GM12878 (cell line): ENCODE results near the gene ANKRD33B. TPM values are rescaled to one million over a fixed set of nuclear protein-coding genes. Genes with fewer than 3 reads are reported as not detected.

ENCODE experiments used
- ATAC-seq: fragments of 200-7000 bp; cut with Tn5 transposase; 3 replicates; pipeline ENCODE4 v1.9.1; 2020; ENCODE audit warnings: mild to moderate bottlenecking, moderate library complexity
- BruUV-seq: library from RNA; stranded (reverse); fragments of 400-500 nt; replicated peaks from 2 replicates; lab custom pipeline; 2021; lab: Mats Ljungman, UMichigan
- CTCF ChIA-PET: fragments of 300-600 bp; sonication (Branson Sonifier 250); formaldehyde crosslinking; extraction: SDS; loops from one replicate; lab custom pipeline; 2021; ENCODE audit warnings: inconsistent platforms; lab: Yijun Ruan, JAX
- POLR2A ChIA-PET: fragments of 350-600 bp; formaldehyde crosslinking; extraction: SDS; loops from one replicate; lab custom pipeline; 2021; ENCODE audit warnings: inconsistent platforms; lab: Charles Lee
- RAD21 ChIA-PET: fragments of 300-600 bp; sonication (Branson Sonifier 250); formaldehyde crosslinking; loops from one replicate; lab custom pipeline; 2023; ENCODE audit warnings: antibody characterized with exemption; ENCODE audit not compliant: unreplicated experiment; lab: Charles Lee
- SMC1A ChIA-PET: fragments of 300-600 bp; sonication (Branson Sonifier 250); formaldehyde crosslinking; loops from one replicate; lab custom pipeline; 2023; ENCODE audit not compliant: unreplicated experiment, uncharacterized antibody; lab: Charles Lee
- DNase-seq: peaks from one replicate; pipeline ENCODE4 v3.0.0-alpha.2; 2011; ENCODE audit warnings: low read depth, low spot score
- FAIRE-seq: peaks from 3 replicates; lab custom pipeline; 2011; peaks lifted over from hg19 to GRCh38; lab: Jason Lieb, UNC
- H2AFZ ChIP-seq: 2 replicates; pipeline ENCODE4 v1.6.0; 2011; ENCODE audit warnings: low read depth, low read length, control low read depth; ENCODE audit not compliant: control insufficient read depth
- H3K27ac ChIP-seq: 2 replicates; pipeline ENCODE4 v1.5.1; 2011; ENCODE audit warnings: control low read depth; ENCODE audit not compliant: control insufficient read depth, insufficient read depth
- H3K27me3 ChIP-seq, 2 experiments: replicated peaks in 1 of 2; 2 replicates each; pipeline versions ENCODE4 v1.6.0 to v1.6.1; 2011; ENCODE audit warnings: low read length in 1 of 2; ENCODE audit not compliant: control insufficient read depth in 2 of 2, insufficient read depth in 2 of 2
- H3K36me3 ChIP-seq, 2 experiments: 2 replicates each; pipeline ENCODE4 v1.5.1; 2011; ENCODE audit warnings: low read length in 1 of 2; ENCODE audit not compliant: control insufficient read depth in 2 of 2, insufficient read depth in 2 of 2
- H3K4me1 ChIP-seq: 2 replicates; pipeline ENCODE4 v1.6.1; 2011; ENCODE audit warnings: mild to moderate bottlenecking, low read length, moderate library complexity, mixed read lengths; ENCODE audit not compliant: control insufficient read depth, insufficient read depth
- H3K4me2 ChIP-seq: 2 replicates; pipeline ENCODE4 v1.6.0; 2011; ENCODE audit warnings: control low read depth; ENCODE audit not compliant: control insufficient read depth, insufficient read depth
- H3K4me3 ChIP-seq: fragments of 200-600 bp; sonication (generic); 2 replicates; pipeline ENCODE4 v1.5.1; 2016
- H3K79me2 ChIP-seq: 2 replicates; pipeline ENCODE4 v1.6.0; 2011; ENCODE audit warnings: low read length; ENCODE audit not compliant: control insufficient read depth, insufficient read depth
- H3K9ac ChIP-seq: 2 replicates; pipeline ENCODE4 v1.8.0; 2011; ENCODE audit warnings: low read length, control low read depth, mixed read lengths; ENCODE audit not compliant: control insufficient read depth, insufficient read depth
- H3K9me3 ChIP-seq: replicated peaks from 3 replicates; pipeline ENCODE4 v1.5.1; 2011; ENCODE audit warnings: mild to moderate bottlenecking, low read length; ENCODE audit not compliant: control insufficient read depth, insufficient read depth
- H4K20me1 ChIP-seq: 2 replicates; pipeline ENCODE4 v1.6.0; 2011; ENCODE audit not compliant: control insufficient read depth, insufficient read depth
- CBFB ChIP-seq: IDR thresholded peaks from 2 replicates; pipeline ENCODE4 v1.6.1; 2016; ENCODE audit warnings: antibody characterized with exemption, low read depth
- CBX3 ChIP-seq: fragments of 200-600 bp; sonication (generic); IDR thresholded peaks from 2 replicates; pipeline ENCODE4 v1.6.1; 2016; ENCODE audit warnings: low read depth, borderline replicate concordance
- CBX5 ChIP-seq: sonication (generic); IDR thresholded peaks from 2 replicates; pipeline ENCODE4 v1.6.1; 2016; ENCODE audit warnings: low read depth, moderate library complexity, mild to moderate bottlenecking, inconsistent platforms
- CHD2 ChIP-seq: IDR thresholded peaks from 2 replicates; pipeline ENCODE4 v1.6.1; 2011; ENCODE audit warnings: low read depth, low read length, improper control_type of control experiment, borderline replicate concordance
- CREM ChIP-seq: IDR thresholded peaks from 2 replicates; pipeline ENCODE4 v1.6.1; 2014; ENCODE audit warnings: antibody characterized with exemption, low read depth
- E2F8 ChIP-seq: fragments of 450-650 bp; IDR thresholded peaks from 2 replicates; pipeline ENCODE4 v1.6.1; 2018; ENCODE audit warnings: mild to moderate bottlenecking, low read depth, moderate library complexity; ENCODE audit not compliant: partially characterized antibody
- FOXK2 ChIP-seq: fragments of 450-650 bp; IDR thresholded peaks from 2 replicates; pipeline ENCODE4 v1.6.1; 2017; ENCODE audit warnings: mild to moderate bottlenecking, moderate library complexity
- HDAC2 ChIP-seq: fragments of 200-600 bp; sonication (generic); IDR thresholded peaks from 2 replicates; pipeline ENCODE4 v1.6.1; 2017
- MYC ChIP-seq: IDR thresholded peaks from 2 replicates; pipeline ENCODE4 v1.6.1; 2011; ENCODE audit warnings: mild to moderate bottlenecking, low read length, moderate library complexity, inconsistent platforms; ENCODE audit not compliant: insufficient read depth, insufficient replicate concordance, insufficient read length, severe bottlenecking
- PAX5 ChIP-seq: IDR thresholded peaks from 2 replicates; pipeline ENCODE4 v1.6.1; 2011; ENCODE audit warnings: low read depth, low read length, borderline replicate concordance
- RAD51 ChIP-seq: fragments of 450-650 bp; IDR thresholded peaks from 2 replicates; pipeline ENCODE4 v1.6.1; 2016; ENCODE audit warnings: moderate library complexity, mild to moderate bottlenecking, inconsistent platforms
- RELB ChIP-seq: fragments of 450-650 bp; IDR thresholded peaks from 2 replicates; pipeline ENCODE4 v1.6.1; 2017; ENCODE audit warnings: low read depth, mild to moderate bottlenecking, moderate library complexity
- SIN3A ChIP-seq: IDR thresholded peaks from 2 replicates; pipeline ENCODE4 v1.6.1; 2012; ENCODE audit warnings: low read depth, low read length, improper control_type of control experiment
- SMC3 ChIP-seq: IDR thresholded peaks from 2 replicates; pipeline ENCODE4 v1.6.1; 2011; ENCODE audit warnings: low read length, improper control_type of control experiment, borderline replicate concordance
- YY1 ChIP-seq: IDR thresholded peaks from 2 replicates; pipeline ENCODE4 v1.6.1; 2011; ENCODE audit warnings: low read depth, mild to moderate bottlenecking, low read length
- WGBS: methylation state at CpG from one replicate; pipeline ENCODE4 v1.1.6; 2016; ENCODE audit warnings: low lambda C conversion rate; ENCODE audit not compliant: insufficient replicate concordance, insufficient coverage; ENCODE audit errors: missing lambda C conversion rate; 5-methylcytosine and 5-hydroxymethylcytosine counted together
- in situ Hi-C: fragments of 300-500 bp; cut with MboI; formaldehyde crosslinking; loops from 9 replicates; pipeline ENCODE4 v1.14.3; 2018; ENCODE audit warnings: mixed read lengths
- intact Hi-C: fragments of 100-400 bp; cut with micrococcal nuclease; formaldehyde crosslinking; loops from one replicate; pipeline ENCODE4 v1.14.2; 2022; ENCODE audit not compliant: unreplicated experiment
- polyA plus RNA-seq, 11 experiments: library from polyadenylated mRNA; depleted of rRNA in 4 of 11; unstranded in 6 of 11; stranded (reverse) in 5 of 11; fragments of >200 nt; fragmentation: Nextera tagmentation in 4 of 11; fragmentation: Illumina TruSeq in 1 of 11; extraction: Ambion mirVana in 4 of 11; extraction: Trizol in 1 of 11; gene quantifications; 1 replicate in 1 of 11; 2 replicates in 10 of 11; pipeline versions ENCODE4 v1.2.1 to v1.2.3, GENCODE V29; 2011 to 2016; ENCODE audit warnings: inconsistent platforms in 2 of 11, missing spikeins in 2 of 11, low read depth in 1 of 11
- total RNA-seq, 4 experiments: library from RNA; depleted of rRNA in 3 of 4; stranded (reverse); fragments of >200 nt in 3 of 4; fragmentation: Illumina TruSeq in 1 of 4; extraction: Trizol in 1 of 4; gene quantifications; 2 replicates each; pipeline versions ENCODE4 v1.2.1 to v1.2.3, GENCODE V29; 2013 to 2021
- TF ChIP-seq, protein P1 (sequence below): IDR thresholded peaks from 2 replicates; pipeline ENCODE4 v1.6.1; 2011; ENCODE audit warnings: low read depth, low read length, improper control_type of control experiment, borderline replicate concordance

ANKRD33B gene
- total and polyA plus RNA-seq, 10 of the 15 experiments (the other 5 are each of a cell fraction or from before 2014, with no cell fraction given), result 4.9 to 61.6 (median 15.6) TPM

DNA sequence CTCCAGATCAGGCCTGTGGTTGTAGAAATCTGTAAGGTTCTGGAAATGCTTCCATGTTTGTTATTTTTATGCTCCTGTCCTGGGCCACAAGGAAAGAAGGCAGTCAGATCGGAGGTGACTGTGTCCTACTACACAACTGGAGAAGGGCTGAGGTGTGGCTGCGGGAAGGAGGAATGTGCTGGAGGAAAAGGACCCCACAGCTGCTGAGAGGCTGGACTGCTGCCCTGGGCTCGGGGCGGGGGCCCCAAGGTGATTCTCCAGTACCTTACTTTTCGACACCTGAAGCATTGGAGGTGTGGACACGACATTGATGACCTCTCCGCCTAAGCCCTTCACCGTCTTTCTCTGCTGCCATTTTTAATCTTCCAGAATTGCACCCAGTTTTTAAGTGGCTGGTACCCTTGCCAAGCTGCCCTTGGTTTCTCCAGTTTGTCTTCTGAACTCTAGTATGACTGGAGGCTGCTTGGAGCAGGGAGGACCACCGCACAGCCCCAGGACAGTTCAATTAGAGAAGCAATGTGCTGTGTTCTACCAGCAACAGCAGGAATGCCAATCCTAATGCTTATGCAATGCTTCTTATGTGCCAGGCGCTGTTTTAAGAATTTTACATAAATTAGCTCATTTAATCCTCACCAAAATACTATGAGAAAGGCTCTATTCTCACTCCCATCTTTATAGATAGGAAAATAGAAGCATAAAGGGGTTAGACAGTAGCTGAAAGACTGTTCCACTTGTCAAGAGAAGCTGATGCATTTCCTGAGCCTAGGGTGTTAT, 13.5 kb upstream of the ANKRD33B start:
- no TSS peak for BruUV-seq
- FAIRE-seq, result no peak
- Histone ChIP-seq H4K20me1 (no peaks in the 10 kb centered on the region), H3K4me2 (no peak overlapping the region), H3K9ac (no peak overlapping the region), H2AFZ (no peak overlapping the region), H3K9me3 (no peaks in the 10 kb centered on the region; the same call in 2 of the 3 replicates), H3K4me1 (peaks cover 11% of the 10 kb centered on the region), H3K27ac (no peak overlapping the region), H3K4me3 (no peak overlapping the region), H3K27me3 (no peaks in the 10 kb centered on the region; a peak in 1 of 4 replicates), H3K36me3 (no peaks in the 10 kb centered on the region), H3K79me2 (no peaks in the 10 kb centered on the region)
- intact Hi-C loops (no loop called here), in situ Hi-C loops (no loop called here)
- SMC1A ChIA-PET, result interaction anchor here (0.7 to 2.1 kb wide), 6 partner anchors 8 to 77 kb away, joined by 3 to 10 read pairs (median 4); no protein-coding TSS in a partner anchor
- RAD21 ChIA-PET, result interaction anchor here (1.0 to 1.5 kb wide), 3 partner anchors 9 to 61 kb away, joined by 3 read pairs; no protein-coding TSS in a partner anchor
- no peak for ATAC-seq
- TF ChIP-seq YY1 (no peak), HDAC2 (no peak), CHD2 (no peak), RAD51 (no peak), SMC3 (no peak), MYC (no peak), CREM (no peak), CBX5 (no peak), PAX5 (no peak), SIN3A (no peak), FOXK2 (no peak), E2F8 (no peak), CBFB (no peak), CBX3 (no peak), RELB (no peak)
- TF ChIP-seq, protein P1, sequence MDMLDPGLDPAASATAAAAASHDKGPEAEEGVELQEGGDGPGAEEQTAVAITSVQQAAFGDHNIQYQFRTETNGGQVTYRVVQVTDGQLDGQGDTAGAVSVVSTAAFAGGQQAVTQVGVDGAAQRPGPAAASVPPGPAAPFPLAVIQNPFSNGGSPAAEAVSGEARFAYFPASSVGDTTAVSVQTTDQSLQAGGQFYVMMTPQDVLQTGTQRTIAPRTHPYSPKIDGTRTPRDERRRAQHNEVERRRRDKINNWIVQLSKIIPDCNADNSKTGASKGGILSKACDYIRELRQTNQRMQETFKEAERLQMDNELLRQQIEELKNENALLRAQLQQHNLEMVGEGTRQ, result no peak
- POLR2A ChIA-PET, result interaction anchor here (0.6 kb wide), 1 partner anchor 46 kb away, joined by 3 read pairs; no protein-coding TSS in a partner anchor
- no peak for DNase-seq
- WGBS, result 57% methylated on average over 10 of the region's 10 CpGs
- CTCF ChIA-PET, result interaction anchor here (1.2 kb wide), 1 partner anchor 16 kb away, joined by 3 read pairs; no protein-coding TSS in a partner anchor
